Small intestine (tissue), 16 donors: ENCODE data around the gene TSFM. TPM values are rescaled to one million over a fixed set of nuclear protein-coding genes. Genes with fewer than 3 reads are reported as not detected.

Source experiments
- DNase-seq, 2 donors: peaks; one replicate each; pipeline versions ENCODE4 v3.0.0 to v3.0.0-alpha.2; 2013
- FAIRE-seq: peaks from 2 replicates; lab custom pipeline; 2012; peaks lifted over from hg19 to GRCh38; lab: Jason Lieb, UNC
- H3K27ac ChIP-seq, 3 donors: one replicate each; pipeline ENCODE4 v1.5.1; 2013; ENCODE audit warnings: low read length in 2 of 3, mild to moderate bottlenecking in 2 of 3, control low read depth in 1 of 3, inconsistent platforms in 1 of 3, low read depth in 1 of 3, moderate library complexity in 1 of 3
- H3K27me3 ChIP-seq, 3 donors: one replicate each; pipeline ENCODE4 v1.6.1; 2013; ENCODE audit warnings: low read length in 3 of 3, inconsistent platforms in 1 of 3; ENCODE audit not compliant: control insufficient read depth in 3 of 3, insufficient read depth in 3 of 3
- H3K36me3 ChIP-seq, 3 donors: one replicate each; pipeline ENCODE4 v1.6.1; 2013; ENCODE audit warnings: low read length in 3 of 3, inconsistent platforms in 1 of 3, low read depth in 1 of 3, mild to moderate bottlenecking in 1 of 3, moderate library complexity in 1 of 3; ENCODE audit not compliant: control insufficient read depth in 3 of 3, insufficient read depth in 2 of 3
- H3K4me1 ChIP-seq, 3 donors: one replicate each; pipeline ENCODE4 v1.6.1; 2013; ENCODE audit warnings: low read length in 2 of 3, inconsistent platforms in 1 of 3, low read depth in 1 of 3, mild to moderate bottlenecking in 1 of 3, moderate library complexity in 1 of 3; ENCODE audit not compliant: control insufficient read depth in 3 of 3, insufficient read depth in 2 of 3
- H3K4me3 ChIP-seq, 3 donors: one replicate each; pipeline ENCODE4 v1.5.1; 2013; ENCODE audit warnings: low read length in 3 of 3, control low read depth in 1 of 3, inconsistent platforms in 1 of 3, low read depth in 1 of 3, mild to moderate bottlenecking in 1 of 3, moderate library complexity in 1 of 3
- H3K9me3 ChIP-seq, 2 donors: one replicate each; pipeline ENCODE4 v1.6.1; 2013; ENCODE audit warnings: low read depth in 1 of 2, low read length in 1 of 2; ENCODE audit not compliant: control insufficient read depth in 2 of 2, insufficient read depth in 1 of 2
- WGBS, 3 donors: extraction: QIAGEN DNeasy Blood & Tissue Kit; methylation state at CpG; one replicate each; pipeline ENCODE4 v1.1.7; 2013; 5-methylcytosine and 5-hydroxymethylcytosine counted together
- long read RNA-seq, 10 donors: transcript quantifications; one replicate each; lab custom pipeline, GENCODE V29; 2026
- polyA plus RNA-seq, 4 donors: library from polyadenylated mRNA; stranded (reverse) in 3 of 4; unstranded in 1 of 4; fragments of 200-250 nt in 3 of 4; fragments of 120-200 nt in 1 of 4; gene quantifications; one replicate each; pipeline versions ENCODE4 v1.2.1 to v1.2.3, GENCODE V29; 2013
- donor health status: healthy with polysubstance abuse.
- donor health status: control.
- donor health status: control.
- donor health status: Bipolar disorder and iron deficiency.
- donor health status: healthy.

The TSFM gene
- 10 to 100 TPM; 22.4 to 52.4 (median 35.4) TPM for polyA plus RNA-seq
- long read RNA-seq, donor 1, transcript TSFM-204 (6 exons, 2,192 nt) = major isoform, 24 of 45 reads
- long read RNA-seq, donor 1, partial matches to known transcripts = 19 of 45 reads
- long read RNA-seq, donor 1, other reads (novel, unspliced or antisense) = 0 of 45 reads
- long read RNA-seq, donor 2, transcript TSFM-204 (6 exons, 2,192 nt) = major isoform, 5 of 6 reads
- long read RNA-seq, donor 2, partial matches to known transcripts = 0 of 6 reads
- long read RNA-seq, donor 2, other reads (novel, unspliced or antisense) = 0 of 6 reads
- long read RNA-seq, donor 3, transcript TSFM-204 (6 exons, 2,192 nt) = major isoform, 8 of 9 reads
- long read RNA-seq, donor 3, partial matches to known transcripts = 0 of 9 reads
- long read RNA-seq, donor 3, other reads (novel, unspliced or antisense) = 0 of 9 reads
- long read RNA-seq, donor 4 = 0 reads
- long read RNA-seq, donor 5, partial matches to known transcripts = 0 of 4 reads
- long read RNA-seq, donor 5, other reads (novel, unspliced or antisense) = 0 of 4 reads
- long read RNA-seq, donor 6, transcript TSFM-204 (6 exons, 2,192 nt) = major isoform, 12 of 12 reads
- long read RNA-seq, donor 6, partial matches to known transcripts = 0 of 12 reads
- long read RNA-seq, donor 6, other reads (novel, unspliced or antisense) = 0 of 12 reads
- long read RNA-seq, donor 7 = 0 reads
- long read RNA-seq, donor 8, partial matches to known transcripts = 0 of 2 reads
- long read RNA-seq, donor 8, other reads (novel, unspliced or antisense) = 0 of 2 reads
- long read RNA-seq, donor 9, partial matches to known transcripts = 0 of 2 reads
- long read RNA-seq, donor 9, other reads (novel, unspliced or antisense) = 0 of 2 reads
- long read RNA-seq, donor 10, transcript TSFM-204 (6 exons, 2,192 nt) = major isoform, 16 of 47 reads
- long read RNA-seq, donor 10, partial matches to known transcripts = 12 of 47 reads
- long read RNA-seq, donor 10, other reads (novel, unspliced or antisense) = 17 of 47 reads

DNA sequence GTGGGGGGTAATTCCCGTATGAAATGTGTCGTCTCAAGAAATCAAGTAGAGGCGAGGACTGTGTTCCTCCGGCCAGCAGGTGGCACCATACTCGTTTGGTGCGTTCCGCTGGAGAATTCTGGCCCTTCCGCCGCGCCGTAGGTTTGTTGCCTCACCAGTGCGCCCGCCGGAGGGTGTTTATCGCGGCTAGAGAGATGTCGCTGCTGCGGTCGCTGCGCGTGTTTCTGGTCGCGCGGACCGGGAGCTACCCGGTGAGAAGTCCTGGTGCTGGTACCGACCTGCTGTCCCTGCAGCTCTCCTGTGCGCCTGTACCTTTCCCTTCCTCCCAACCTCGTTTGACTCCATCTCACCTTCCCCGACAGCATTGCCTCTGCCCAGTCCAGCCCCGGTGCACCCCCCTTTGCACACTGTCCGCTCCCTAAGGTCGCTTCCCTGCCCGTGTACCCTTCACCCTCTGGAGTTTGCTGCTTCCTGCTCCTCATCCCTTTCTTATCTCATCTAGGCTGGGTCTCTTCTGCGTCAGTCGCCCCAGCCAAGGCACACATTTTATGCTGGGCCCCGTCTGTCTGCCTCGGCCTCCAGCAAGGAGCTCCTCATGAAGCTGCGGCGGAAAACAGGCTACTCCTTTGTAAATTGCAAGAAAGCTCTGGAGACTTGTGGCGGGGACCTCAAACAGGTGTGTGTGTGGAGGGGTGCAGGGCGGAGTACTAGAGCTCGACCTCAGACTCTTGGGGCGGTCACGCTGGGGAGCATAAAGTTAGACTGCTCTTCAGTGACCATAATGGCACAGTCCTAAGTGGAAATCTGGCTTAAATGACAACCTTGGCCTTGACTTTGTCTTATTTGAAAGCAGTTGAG lies at the start of gene TSFM:
Gene TSFM (plus strand): TSS at position 180 of the 858 bp plus-strand sequence. CDS start 15 bp downstream, at position 195.
- Histone ChIP-seq H3K4me3 (peak within 1 kb of the TSS; percentile 64 to 99 (median 67)), H3K36me3 (peaks cover 5 to 23% (median 9%) of the 10 kb centered on the region in 3 donors), H3K4me1 (peaks cover 0 to 7% (median 2%) of the 10 kb centered on the region in 3 donors), H3K27ac (peak within 1 kb of the TSS in 2 of 3 donors; percentile 69), H3K27me3 (no peaks in the 10 kb centered on the region), H3K9me3 (no peaks in the 10 kb centered on the region)
- peak; percentile 94 to 98 for DNase-seq
- 0 to 1% (median 0%) methylated on average over 42 to 45 of the region's 45 CpGs for WGBS, 3 donors
- FAIRE-seq = no peak

DNA sequence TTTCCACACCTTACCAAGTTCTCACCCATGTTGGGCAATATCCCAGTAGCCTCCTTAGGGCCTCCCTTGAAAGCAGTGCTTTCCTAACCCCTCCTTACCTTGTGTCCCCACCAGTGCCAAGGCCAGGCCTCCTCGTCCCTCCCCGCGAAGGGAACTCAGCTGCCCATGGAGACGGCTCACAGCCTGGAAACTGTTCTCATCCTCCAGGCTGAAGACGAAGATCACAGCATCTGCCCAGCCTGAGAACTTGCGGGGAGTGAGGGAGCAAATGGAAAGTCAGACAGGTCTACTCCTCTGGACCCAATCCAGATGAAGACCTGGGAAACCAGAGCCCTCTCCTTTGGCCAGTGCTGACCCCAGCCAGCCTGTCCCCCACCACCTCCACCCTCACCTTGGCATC lies 48.7 kb upstream of the TSFM start:
- FAIRE-seq (no peak), DNase-seq (no peak)
- peaks cover 0 to 6% of the 10 kb centered on the region in 2 donors for H3K9me3 ChIP-seq
- H3K27ac ChIP-seq = no peak overlapping the region
- no peak overlapping the region for H3K4me3 ChIP-seq
- WGBS, 3 donors = 81 to 85% (median 85%) methylated on average over 6 of the region's 6 CpGs
- H3K27me3 ChIP-seq = peaks cover 0 to 93% (median 3%) of the 10 kb centered on the region in 3 donors
- H3K36me3 ChIP-seq = no peaks in the 10 kb centered on the region
- H3K4me1 ChIP-seq = no peaks in the 10 kb centered on the region

DNA sequence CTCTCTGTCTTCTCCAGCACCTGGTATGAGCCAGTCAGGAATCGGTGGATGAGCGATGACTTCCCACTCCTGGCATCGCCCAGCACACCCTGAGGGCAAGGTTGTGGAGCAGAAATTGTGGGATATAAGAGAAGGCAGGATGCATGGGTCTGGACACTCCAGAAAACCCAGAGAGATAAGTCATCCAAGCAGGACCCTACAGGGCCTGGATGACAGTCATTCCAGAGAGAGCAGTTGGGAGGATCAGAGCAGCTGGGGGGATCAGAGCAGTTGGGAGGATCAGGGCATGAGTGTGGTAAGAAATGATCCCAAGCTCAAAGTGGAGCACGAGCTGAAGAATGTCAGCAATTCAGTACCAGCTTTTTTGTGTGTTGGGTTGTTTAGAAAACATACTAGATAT lies 48.0 kb upstream of the TSFM start:
- FAIRE-seq = no peak
- H3K4me3 ChIP-seq = no peak overlapping the region

DNA sequence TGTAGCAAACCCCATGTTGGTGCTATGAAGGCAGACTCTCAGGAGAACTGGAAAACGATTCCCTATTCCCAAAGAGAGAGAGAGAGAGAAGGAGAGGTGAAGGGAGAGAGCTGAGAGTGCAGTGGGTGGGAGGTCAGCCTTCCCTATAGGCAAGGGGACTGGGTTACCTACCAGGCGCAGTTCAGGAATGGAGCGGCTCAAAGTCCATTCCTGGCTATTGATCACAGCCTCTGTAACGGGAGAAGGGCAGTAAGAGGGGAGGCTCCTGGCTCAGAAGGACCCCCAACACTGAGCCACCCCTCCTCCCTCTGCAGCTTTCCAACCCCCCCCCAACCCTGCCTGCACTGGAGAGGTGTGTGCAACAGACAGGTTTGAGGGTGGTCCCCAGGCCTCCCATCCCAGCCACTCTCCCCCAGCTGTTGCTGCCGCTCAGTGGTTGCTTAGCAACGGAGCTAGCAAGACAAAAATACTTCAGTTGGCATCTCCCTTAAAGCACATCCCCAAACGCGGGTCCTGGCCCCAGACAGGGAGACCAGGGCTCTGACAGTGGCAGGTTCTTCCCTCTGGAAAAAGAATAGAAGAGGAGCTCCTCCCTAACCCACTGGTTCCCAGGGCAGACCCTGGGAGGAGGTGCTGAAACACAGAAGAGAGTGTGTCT lies 47.3 kb upstream of the TSFM start:
- no peaks in the 10 kb centered on the region for H3K36me3 ChIP-seq
- no peak overlapping the region for H3K27ac ChIP-seq
- no peaks in the 10 kb centered on the region for H3K4me1 ChIP-seq
- H3K9me3 ChIP-seq = peaks cover 0 to 6% of the 10 kb centered on the region in 2 donors
- 11 to 34% (median 23%) methylated on average over 8 of the region's 8 CpGs for WGBS, 3 donors
- no peak overlapping the region for H3K4me3 ChIP-seq
- FAIRE-seq (no peak), DNase-seq (no peak)
- H3K27me3 ChIP-seq = peaks cover 0 to 94% (median 4%) of the 10 kb centered on the region in 3 donors

More for the DNA sequence above, 48.0 kb upstream of the TSFM start:
- no peak overlapping the region for H3K27ac ChIP-seq
- no peaks in the 10 kb centered on the region for H3K36me3 ChIP-seq
- H3K4me1 ChIP-seq = no peaks in the 10 kb centered on the region
- 82 to 86% (median 83%) methylated on average over 4 of the region's 4 CpGs for WGBS, 3 donors
- peaks cover 0 to 94% (median 4%) of the 10 kb centered on the region in 3 donors for H3K27me3 ChIP-seq
- no peak for DNase-seq
- peaks cover 0 to 6% of the 10 kb centered on the region in 2 donors for H3K9me3 ChIP-seq

DNA sequence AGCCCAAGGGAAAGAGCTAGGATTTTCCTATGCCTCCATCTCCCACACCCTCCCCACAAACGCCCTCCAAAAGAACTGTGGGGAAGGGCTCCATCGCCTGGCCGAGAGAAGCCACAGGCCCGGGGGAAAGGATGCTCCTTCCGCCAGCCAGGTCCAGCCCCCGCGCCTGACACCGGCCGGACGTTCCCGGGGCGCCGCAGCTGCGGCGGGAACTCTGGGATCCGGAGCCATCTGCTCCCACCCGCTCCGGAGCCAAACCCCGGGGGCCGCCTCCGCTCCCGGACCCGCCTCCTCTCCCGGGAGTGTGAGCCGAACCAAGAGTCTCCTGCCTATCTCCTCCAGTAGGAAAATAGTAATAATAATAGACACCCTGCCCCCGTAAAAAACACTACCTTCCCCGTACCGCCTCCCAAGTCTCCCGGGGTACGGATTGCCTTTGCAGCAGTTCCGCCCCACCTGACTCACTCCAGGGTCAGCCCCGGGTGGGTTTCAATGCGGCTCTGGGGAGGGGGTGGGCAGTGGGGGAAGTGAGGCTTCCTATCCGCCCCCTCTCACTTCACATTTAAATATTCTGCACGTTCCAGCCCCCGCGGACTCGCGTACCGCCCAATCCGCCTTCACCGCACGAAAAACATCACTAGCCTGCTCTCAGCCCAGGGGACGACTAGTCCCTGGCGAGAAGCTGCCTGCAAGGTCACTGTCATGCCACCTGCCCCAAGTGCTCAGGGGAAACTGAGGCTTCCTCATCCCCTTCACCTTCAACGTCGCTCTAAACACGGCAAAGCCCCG lies 46.4 kb upstream of the TSFM start:
- DNase-seq (no peak), FAIRE-seq (no peak)
- Histone ChIP-seq H3K9me3 (peaks cover 0 to 6% of the 10 kb centered on the region in 2 donors), H3K27me3 (peaks cover 0 to 94% (median 8%) of the 10 kb centered on the region in 3 donors), H3K27ac (no peak overlapping the region), H3K4me3 (no peak overlapping the region), H3K36me3 (no peaks in the 10 kb centered on the region), H3K4me1 (no peaks in the 10 kb centered on the region)
- 12 to 31% (median 30%) methylated on average over 48 to 49 of the region's 49 CpGs for WGBS, 3 donors

DNA sequence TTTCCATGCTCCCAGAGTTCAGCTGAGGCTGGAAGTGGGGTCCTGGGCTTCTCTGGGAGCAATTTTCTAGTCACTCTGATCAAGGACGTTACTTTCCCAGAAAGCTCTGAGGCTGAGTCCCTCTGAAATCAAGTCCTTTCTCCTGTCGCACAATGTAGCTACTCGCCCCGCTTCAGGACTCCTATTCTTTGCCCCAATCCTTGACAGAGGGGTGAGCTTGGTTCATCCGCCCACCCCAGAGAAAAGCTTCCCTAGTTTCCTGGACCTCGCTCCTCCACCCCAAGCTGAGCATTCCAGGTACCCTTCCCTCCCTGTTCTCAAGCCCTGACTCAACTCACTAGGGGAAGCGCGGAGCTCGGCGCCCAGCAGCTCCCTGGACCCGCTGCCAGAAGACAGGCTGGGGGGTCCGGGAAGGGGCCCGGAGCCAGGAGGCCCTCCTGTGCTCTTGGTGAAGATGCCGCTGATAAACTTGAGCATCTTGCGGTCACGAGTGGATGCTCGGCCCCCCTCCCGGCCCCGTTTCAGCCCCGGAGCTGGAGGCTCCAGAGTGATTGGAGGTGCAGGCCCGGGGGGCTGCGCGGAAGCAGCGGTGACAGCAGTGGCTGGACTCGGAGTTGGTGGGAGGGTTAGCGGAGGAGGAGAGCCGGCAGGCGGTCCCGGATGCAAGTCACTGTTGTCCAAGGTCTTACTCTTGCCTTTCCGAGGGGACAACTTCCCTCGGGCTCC lies 45.7 kb upstream of the TSFM start:
- H3K4me3 ChIP-seq = no peak overlapping the region
- H3K36me3 ChIP-seq = no peaks in the 10 kb centered on the region
- DNase-seq = no peak
- WGBS, 3 donors = 20 to 35% (median 30%) methylated on average over 27 to 31 of the region's 31 CpGs
- no peak overlapping the region for H3K27ac ChIP-seq
- H3K27me3 ChIP-seq = peaks cover under 1 to 96% (median 8%) of the 10 kb centered on the region in 3 donors
- FAIRE-seq = no peak
- no peaks in the 10 kb centered on the region for H3K4me1 ChIP-seq
- H3K9me3 ChIP-seq = peaks cover 0 to 6% of the 10 kb centered on the region in 2 donors
